ENCODE measurements around the gene DDX49. TPM values are rescaled to one million over a fixed set of nuclear protein-coding genes. Genes with fewer than 3 reads are reported as not detected.
A peak's percentile ranks its signal among the peaks of the same experiment; 100 is the strongest.

DDX49 gene
- polyA plus RNA-seq (ENCODE audit: insufficient read depth in 1 of 5, insufficient read length in 5 of 5, low replicate concordance in 1 of 5) = 10 to 100 TPM; 41.0 to 64.6 (median 49.5) TPM
- long read RNA-seq, donor 1, transcript DDX49-201 (13 exons, 1,830 nt) = major isoform, 15 of 68 reads
- long read RNA-seq, donor 1, partial matches to known transcripts = 45 of 68 reads
- long read RNA-seq, donor 1, other reads (novel, unspliced or antisense) = 5 of 68 reads
- long read RNA-seq, donor 2, transcript DDX49-201 (13 exons, 1,830 nt) = major isoform, 7 of 7 reads
- long read RNA-seq, donor 2, partial matches to known transcripts = 0 of 7 reads
- long read RNA-seq, donor 2, other reads (novel, unspliced or antisense) = 0 of 7 reads
- long read RNA-seq, donor 3, partial matches to known transcripts = 25 of 45 reads
- long read RNA-seq, donor 3, other reads (novel, unspliced or antisense) = 14 of 45 reads
- long read RNA-seq, donor 4, transcript DDX49-201 (13 exons, 1,830 nt) = major isoform, 7 of 15 reads
- long read RNA-seq, donor 4, partial matches to known transcripts = 7 of 15 reads
- long read RNA-seq, donor 4, other reads (novel, unspliced or antisense) = 0 of 15 reads
- long read RNA-seq, donor 5, transcript DDX49-201 (13 exons, 1,830 nt) = major isoform, 9 of 19 reads
- long read RNA-seq, donor 5, partial matches to known transcripts = 6 of 19 reads
- long read RNA-seq, donor 5, other reads (novel, unspliced or antisense) = 0 of 19 reads
- long read RNA-seq, donor 6, transcript DDX49-201 (13 exons, 1,830 nt) = major isoform, 23 of 32 reads
- long read RNA-seq, donor 6, partial matches to known transcripts = 8 of 32 reads
- long read RNA-seq, donor 6, other reads (novel, unspliced or antisense) = 0 of 32 reads
- long read RNA-seq, donor 7, transcript DDX49-201 (13 exons, 1,830 nt) = major isoform, 5 of 6 reads
- long read RNA-seq, donor 7, partial matches to known transcripts = 0 of 6 reads
- long read RNA-seq, donor 7, other reads (novel, unspliced or antisense) = 0 of 6 reads
- long read RNA-seq, donor 8, transcript DDX49-201 (13 exons, 1,830 nt) = major isoform, 5 of 5 reads
- long read RNA-seq, donor 8, partial matches to known transcripts = 0 of 5 reads
- long read RNA-seq, donor 8, other reads (novel, unspliced or antisense) = 0 of 5 reads

- peak; percentile 99 to 100 for DNase-seq
Observed at GRCh38 chr19:18919086-18919899, at the start of gene DDX49, which contains the start of gene COPE. TSS of gene DDX49 (plus strand) at chr19:18919715. CDS start at chr19:18919742, 27 bp downstream. TSS of gene COPE (minus strand) at chr19:18919387. CDS start at chr19:18919348, 39 bp downstream.

GRCh38 chr19:18869781-18870530 is 49.6 kb upstream of the DDX49 start:
- no peak for DNase-seq

- DNase-seq = no peak
Observed at GRCh38 chr19:18870531-18871172, 48.9 kb upstream of the DDX49 start.

GRCh38 chr19:18871543-18871942 is 48.0 kb upstream of the DDX49 start:
- no peak for DNase-seq

- no peak for DNase-seq
Observed at GRCh38 chr19:18875726-18876125, 43.8 kb upstream of the DDX49 start.

GRCh38 chr19:18876865-18877264 is 42.6 kb upstream of the DDX49 start:
- DNase-seq = no peak

GRCh38 chr19:18878058-18878797 is 41.3 kb upstream of the DDX49 start:
- DNase-seq = no peak

GRCh38 chr19:18878858-18879578 is 40.5 kb upstream of the DDX49 start:
- no peak for DNase-seq

GRCh38 chr19:18879579-18880373 is 39.7 kb upstream of the DDX49 start:
- no peak for DNase-seq

GRCh38 chr19:18881491-18881890 is 38.0 kb upstream of the DDX49 start:
- no peak for DNase-seq

GRCh38 chr19:18883526-18884304 is 35.8 kb upstream of the DDX49 start:
- DNase-seq = no peak

- DNase-seq = no peak
Observed at GRCh38 chr19:18886972-18887371, 32.5 kb upstream of the DDX49 start.

GRCh38 chr19:18889949-18890745 is 29.4 kb upstream of the DDX49 start:
- DNase-seq = no peak

- DNase-seq = no peak
Observed at GRCh38 chr19:18893587-18894253, 25.8 kb upstream of the DDX49 start.

Data from right lung (tissue), 10 donors.